NCI-H146 (cell line): ENCODE measurements around the gene REXO1.

ENCODE experiments used
- DNase-seq: peaks from one replicate; lab custom pipeline; 2025; lab: John Stamatoyannopoulos, UW

Gene REXO1

DNA sequence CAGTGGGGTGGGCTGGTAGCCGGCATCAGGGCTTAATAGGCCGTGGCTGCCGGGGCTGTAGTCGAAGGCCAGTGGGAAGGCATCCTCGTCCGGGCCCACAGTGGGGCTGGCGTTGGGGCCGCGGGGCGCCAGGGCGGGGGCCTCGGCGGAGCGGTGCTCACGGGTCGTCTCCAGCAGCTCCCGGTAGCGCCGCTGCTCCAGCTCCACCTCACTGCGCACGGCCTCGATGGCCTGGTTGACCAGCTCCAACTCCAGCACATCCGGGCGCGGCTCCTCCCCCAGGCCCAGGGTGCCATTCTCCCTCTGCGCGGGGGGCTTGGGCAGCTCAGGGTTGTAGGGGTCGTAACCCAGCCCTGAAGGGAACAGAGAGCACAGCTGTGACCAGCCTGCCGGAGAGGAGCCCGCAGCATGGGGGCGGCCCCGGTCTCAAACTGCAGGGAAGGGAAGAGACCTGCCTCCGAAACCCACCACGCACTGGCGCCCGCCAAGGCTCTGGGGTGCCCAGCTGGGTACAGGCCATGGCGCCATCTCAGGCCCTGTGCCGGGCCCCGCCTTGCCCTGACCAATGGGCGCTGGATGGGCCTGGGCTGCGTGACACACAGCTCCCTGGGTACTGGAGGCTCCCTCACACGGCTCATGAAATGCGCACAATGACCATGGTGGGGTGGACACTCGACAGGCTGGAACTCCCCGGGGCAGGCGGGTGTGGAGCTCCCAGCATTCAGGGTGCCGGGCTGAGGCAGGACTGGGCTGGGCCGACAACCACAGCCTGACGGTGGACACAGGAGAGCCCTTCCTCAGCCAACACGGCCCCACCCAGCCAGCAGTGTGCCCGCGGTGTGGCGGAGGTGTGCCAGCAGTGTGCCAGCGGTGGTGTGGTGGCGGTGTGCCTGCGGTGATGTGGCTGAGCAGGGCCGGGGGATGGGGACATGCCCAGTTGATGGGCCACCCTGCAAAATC, 19.7 kb downstream of the REXO1 start:
- no peak for DNase-seq

DNA sequence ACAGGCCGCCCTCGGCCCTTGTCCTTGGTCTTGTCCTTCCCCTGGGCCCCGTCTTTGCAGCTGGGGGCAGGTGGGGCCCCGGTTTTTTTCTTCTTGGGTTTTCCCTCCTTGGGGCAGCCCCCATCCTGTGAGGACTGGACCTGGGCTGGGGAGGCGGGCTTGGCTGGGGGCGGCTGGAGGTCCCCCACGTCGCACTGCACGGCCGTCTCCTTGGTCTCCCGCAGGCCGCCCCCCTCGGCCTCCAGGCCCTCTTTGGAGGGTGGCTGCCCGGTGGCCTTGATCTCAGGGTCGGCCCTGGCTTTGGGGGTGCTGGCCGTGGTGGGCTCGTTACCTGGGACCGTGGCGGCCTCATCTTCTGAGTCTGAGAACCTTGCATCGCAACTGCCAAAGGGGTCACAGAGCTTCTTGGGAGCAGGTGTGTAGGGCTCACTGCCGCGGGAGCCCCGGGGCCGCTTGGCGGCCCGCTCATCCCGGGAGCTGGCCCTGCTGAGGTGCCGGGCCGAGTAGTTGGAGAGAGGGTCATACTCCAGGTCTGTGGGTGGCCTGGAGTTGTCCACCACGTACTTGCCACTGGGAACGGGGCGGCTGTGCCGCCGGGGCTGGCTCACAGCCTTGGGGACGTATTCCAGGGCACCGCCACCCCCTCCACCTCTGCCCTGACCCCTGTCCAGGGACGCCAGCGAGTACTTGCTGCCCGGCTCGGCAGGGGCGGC, 20.6 kb downstream of the REXO1 start:
- DNase-seq = no peak

DNA sequence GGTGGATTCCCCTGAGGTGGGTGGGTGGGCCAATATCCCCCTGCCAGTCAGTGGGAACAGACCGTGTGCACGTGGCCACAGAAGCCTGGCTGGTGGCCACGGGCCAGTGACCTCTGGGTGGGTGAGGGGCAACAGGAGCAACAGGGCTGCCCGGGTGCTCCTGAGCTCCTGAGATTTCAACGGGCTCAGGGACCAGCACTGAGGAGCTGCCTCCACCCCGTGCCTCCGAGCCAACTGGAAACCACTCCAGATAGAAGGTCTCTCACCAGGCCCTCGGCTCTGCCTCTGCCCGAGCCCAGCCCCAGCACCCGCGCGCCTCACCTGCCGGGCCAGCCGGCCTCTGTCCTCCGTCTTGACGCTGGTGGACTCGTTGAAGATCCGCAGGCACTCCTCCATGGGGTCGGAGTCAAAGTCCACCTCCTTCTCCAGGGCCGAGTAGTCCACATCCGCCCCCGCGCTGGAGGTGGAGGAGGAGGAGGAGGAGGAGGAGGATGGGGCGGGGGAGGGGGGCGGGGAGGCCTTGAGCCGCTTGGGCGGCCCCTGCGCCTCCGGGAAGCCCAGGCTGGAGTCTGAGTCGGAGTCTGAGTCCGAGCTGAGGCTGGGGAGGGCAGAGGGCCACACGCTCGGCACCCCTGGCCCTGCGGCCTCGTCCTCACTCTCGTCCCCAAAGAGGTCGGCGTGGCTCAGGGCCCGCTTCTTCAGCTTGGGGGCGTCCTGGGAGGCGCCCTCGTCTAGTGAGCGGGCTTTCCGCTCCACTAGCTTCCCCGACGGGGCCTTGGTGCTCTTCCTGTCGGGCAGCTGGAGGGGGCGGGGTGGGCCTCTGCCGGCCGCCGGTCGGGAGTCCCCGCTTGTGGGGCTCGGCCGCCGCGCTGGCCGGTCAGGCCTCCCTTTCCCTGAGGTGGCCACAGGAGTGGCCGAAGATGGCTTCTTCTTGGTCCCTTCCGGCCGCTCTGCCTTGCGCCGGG, 21.4 kb downstream of the REXO1 start:
- DNase-seq = no peak

DNA sequence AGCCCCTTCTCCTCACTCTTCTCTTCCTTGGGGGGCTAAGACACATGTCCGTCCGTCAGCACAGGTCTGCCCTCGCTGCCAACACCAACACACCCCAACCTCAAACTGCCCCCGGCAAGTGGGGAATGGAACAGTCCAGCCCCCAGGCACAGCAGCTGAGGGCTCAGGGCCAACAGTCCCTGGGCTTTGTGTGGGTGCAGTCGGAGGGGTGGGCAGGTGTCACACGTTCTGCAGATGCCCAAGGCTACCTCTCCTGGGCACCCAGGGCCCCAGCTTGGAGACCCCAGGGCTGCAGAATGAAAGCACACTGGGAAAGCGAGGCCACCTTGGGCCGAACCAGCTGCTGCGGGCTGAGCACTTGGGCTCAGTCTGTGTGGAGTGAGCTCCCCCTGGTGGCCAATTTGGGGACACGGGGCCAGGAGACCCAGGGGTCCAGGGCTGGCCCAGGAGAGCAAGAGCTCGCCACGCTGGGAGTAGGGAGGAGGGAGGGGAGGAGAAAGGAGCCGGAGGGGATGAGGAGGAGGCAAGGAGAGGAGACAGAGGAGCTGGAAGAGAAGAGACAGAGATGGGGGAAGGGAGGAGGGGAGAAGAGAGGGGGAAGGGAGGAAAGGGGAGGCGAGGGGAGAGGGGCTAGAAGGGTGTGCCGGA, 22.2 kb downstream of the REXO1 start:
- DNase-seq = peak; percentile 31

DNA sequence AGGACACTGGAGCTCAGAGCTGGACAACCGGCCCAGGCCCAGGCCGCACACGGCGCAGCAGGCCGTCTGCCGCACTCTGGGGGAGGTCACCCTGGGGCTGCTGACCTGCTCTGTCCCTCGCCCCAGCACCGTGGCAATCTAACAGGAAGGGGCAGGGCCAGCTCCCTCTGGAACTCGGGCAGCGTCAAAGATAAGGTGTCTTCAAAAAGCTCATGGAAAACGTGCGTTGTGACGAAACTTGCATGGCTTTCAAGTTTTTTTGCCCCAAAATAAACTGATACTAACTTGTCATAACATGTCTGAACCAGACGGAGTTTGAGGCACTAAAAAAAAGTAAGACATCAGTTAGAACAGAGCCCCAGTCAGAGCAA, 24.0 kb downstream of the REXO1 start:
- no peak for DNase-seq

DNA sequence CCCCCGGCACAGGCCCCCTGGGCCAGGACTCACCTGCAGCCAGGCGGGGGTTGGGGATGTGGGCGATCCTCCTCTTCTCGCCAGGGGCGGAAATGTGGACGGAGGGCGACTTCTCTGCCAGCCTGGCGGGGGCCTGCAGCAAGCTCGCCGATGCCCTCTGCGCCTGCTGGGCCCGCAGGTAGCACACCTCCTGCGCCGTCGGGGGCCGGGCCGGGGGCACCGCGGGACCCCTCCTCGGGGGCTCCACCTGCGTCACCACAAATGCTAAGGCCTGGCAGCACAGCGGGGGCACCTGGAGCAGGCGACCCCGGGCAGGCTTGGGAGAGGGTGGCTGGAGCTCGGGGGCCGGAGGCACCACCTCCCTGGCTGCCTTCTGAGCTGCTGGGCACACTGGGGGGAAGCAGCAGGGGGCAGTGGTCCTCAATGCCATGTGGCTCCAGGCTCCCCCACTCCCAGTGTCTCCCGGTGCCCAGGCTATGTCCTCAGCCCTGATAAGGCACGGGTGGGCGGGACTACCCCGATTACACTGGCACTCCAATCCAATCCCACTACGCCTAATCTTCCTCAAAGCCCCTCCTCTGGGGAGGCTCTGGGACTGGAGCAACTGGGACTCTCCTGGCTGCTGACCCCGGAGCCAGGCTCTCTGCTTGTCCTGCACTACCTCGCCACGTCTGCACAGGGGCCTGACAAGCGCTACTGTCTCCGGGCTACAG, 24.6 kb downstream of the REXO1 start:
- DNase-seq = no peak

DNA sequence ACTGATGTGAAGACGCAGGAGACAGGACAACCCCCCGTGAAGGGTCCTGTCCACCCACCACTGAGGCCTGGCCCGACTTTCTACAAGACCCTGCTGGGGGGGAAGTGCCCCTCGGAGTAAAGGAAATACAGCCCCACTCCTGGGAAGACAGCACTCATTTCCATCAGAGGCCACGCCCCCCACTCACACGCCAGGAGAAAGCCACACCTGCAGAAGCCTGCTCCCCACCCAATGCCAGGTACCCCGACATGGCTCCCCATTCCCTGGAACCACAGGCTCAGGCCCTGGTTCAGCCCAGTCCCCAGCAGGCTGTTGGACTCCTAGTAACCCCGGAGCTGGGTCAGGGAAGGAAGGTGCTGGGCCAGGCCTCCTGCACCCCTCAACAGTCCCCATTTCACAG, 25.3 kb downstream of the REXO1 start:
- no peak for DNase-seq

DNA sequence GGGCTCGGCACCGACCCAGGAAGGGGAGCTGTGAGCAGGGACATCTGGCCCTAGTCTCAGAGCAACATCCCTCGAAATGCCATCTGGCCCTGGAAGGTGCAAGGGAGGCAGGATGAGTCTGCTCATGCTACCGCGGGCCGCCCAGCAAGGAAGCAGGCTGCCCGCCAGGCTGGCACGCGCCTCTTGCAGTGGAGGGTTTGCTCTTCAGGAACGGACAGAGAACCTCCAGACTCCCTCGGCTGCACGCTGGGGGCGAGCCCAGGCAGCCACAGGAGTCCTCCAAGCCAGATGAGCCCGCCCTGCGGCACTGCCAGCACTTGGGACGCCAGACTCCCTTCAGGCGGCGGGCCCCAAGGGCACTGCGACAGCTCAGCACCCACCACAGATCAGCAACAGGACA, 26.1 kb downstream of the REXO1 start:
- no peak for DNase-seq

DNA sequence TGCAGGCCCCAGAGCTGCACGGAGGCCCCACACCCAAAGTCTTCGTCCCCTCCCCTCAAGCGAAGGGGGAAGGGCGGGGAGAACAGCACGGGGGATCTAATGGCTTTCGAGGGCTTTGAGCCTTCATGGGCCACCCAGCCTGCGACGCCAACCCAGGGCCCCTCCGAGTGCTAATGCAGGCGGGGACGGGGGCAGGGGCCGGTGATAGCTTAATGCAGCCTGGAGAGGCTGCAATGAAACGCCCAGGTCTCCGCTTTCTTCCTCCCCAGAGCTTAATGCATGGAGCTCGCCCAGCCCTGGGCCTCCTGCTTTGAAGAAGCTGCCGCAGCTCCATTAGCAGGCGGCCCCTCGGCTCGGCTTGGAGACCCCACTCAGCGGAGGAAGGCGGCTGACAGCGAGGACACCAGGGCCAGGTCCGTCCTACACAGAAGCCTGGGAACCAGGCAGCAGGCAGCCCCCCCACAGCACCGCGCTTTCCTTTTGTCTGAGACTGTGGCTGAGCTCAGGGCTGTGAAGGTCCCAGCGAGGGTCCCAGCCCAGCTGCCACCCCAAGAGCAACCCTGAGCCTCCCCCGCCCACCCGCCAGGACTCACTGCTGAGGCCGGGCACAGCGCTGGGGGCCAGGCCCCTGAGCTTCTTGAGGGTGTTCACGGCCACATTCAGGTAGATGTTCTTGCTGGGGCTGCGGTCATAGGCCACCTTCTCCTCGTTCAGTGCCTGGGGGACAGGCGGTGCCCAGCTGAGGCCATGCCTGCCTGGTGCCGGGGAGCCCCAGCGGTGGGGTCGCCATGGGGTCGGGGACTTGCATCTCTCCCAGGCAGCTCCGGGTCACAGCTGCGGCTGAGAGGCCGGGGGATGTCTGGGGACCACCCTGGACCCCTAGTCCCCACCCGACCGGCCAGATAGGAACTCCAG, 28.7 kb downstream of the REXO1 start:
- no peak for DNase-seq

DNA sequence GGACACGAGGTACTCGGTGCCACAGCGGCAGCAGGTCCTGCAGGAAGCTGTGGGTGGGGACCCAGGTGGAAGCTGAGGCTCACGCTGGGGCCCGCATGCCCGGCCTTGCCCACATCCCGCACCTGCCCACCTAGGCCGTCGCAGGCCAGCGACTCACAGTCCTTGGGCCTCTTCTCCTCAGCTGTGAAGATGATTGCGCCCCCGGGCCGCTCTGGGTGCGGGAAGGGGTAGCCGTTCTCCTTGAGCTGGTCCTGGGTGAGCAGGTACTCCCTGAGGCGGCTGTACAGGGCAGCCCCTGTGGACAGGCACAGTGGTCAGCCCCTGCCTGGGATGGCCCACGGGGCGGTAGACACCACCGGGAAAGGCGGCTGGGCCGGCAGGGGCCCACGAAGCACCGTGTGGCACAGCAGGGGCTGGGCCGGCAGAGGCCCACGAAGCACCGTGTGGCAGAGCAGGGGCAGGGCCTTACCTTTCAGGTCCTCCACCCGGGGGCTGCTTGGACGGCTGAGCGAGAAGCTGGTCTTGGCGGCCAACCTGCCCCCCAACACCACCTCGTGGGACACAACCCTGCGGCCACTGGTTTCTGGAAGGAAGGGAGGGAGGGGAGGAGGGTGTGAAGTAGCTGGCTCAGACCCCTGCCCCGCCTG, 29.6 kb downstream of the REXO1 start:
- DNase-seq = no peak

DNA sequence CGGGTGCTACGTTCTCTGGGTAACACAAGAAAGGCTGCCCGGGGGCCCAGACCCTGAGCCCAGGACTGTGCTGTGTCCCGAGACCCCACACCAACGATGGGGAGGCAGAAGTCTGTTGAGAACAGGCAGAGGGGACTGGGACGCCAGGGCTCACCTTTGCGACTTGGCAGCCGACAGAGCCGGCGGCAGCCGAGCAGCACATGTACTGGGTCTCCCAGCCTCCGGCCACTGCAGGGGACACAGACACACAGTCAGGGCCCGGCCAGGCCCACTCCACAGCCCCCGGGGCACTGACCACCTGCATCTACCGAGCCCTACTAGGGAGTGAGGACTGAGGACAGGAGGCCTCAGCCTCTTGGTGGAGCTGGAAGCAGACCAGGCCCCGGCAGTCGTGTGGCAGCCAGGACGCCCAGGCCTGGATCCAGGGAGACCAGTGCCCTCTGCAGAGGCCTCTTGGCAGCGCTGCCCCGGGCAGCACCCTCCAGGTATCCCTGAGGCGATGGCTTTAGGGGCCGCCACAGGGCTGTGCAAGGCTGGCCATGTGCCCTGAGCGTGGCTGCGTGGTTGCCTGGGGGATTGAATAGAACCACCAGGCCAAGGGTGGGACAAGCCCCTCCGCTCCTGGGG, 30.6 kb downstream of the REXO1 start:
- DNase-seq = no peak

DNA sequence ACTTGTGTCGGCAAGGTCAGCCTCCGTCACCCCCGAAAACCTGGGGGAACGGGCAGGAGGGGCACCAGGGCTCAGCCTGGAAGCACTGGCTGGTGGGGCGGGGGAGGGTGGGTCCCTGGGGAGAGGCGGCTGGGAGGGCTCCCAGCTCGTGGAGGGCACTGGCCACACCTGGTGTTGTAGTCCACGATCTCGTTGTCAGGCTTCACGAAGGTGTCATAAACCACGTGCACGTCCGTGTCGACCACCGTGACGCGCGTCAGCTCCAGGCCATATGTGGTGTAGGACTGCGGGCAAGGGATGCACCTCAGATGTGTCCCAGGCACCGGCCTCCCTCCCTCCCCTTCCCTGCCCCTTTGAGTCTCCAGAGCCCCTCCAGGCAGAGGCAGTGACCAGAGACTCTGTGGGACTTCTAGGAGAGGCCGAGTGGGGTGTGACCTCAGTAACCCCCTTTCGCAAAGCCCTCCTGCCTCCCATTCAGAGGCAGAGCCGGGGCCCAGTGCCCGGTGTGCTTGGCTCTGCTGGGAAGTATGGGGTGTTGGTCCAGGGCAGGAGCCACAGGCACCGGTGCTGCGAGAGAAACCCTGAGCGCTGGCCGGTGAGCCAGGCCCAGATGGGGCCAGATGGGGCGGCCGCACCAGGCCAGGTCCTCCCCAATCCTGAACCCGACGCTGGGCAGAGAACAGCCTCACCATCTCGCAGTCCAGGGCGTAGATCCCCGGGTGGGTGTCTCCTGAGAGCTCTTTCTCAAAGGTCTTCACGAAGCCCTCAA, 31.6 kb downstream of the REXO1 start:
- no peak for DNase-seq

DNA sequence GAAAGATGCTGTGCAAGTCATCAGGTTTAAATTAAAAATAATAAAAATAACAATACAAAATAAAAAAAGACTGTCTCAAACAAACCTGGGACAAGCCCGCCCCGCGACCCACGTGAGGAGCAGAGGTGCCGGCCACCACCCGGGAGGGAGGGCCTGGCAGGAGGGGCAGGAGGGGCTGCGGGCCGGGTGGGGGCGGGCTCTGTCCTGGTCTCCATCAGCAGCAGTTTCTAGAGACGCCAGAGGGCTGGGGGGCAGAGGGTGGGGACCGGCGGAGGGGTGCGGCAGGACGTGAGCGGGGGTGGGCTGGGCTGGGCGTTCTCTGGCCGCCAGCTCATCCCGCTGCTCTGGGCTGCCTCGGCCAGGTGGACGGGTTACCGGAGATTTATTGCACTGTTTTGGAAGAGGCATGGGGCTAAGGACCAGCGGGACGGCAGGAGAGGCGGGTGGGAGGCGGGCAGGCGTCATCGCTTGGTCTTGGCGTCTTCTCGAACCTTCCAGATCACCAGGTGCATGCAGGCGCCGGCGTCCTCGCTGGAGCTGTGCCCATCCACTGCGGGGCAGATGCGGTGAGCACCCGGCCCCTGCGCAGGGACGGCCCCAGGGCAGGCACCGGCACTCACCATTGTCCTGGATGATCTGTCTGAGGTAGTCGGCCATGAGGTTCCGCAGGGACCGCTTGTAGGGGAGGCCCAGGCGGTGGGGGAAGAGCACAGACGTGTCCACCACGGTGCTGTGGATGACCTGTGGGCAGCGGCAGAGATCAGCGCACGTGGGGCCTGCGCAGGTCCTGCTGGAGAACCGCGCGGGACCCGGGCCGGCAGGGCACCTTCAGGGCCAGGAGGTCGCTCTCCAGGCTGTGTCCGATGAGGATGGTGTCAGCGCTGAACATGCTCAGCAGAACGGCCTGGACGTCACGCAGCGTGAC, 32.4 kb downstream of the REXO1 start:
- DNase-seq = no peak

DNA sequence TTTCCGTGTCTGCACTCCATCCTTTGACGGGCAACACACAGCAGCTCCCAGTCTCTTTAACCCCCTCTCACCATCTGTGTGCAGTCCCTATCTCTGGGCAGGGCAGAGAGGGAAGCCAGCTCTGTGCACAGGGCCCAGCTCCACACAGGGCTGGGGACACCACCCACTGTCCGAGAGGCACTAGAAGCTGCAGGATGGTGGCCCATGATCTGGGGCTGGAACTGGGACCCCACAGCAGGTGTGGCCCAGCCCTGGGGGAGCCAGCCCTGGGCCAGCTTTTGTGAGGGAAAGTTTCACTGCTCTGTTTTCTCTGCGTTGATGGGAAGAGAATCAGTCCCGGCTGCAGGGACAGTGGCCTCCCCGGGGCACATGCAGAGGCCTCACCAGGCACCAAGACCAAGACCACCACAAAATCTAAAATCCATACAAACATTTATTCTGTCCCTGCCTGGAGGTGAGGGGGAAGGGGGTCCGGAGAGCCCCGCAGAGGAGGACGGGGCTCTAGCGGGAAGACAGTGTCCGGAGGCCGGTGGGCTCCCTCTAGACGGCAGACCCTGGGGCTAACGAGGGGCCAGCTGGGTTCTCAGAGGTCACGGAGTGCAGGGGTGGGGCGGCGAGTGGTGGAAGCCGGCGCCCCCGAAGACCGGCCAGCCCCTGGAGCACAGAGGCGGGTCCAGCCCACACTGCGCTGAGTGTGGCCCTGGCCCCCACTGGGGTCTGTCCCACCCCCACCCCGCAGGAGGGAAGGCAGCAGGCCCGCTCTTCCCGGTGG, 33.3 kb downstream of the REXO1 start:
- no peak for DNase-seq

DNA sequence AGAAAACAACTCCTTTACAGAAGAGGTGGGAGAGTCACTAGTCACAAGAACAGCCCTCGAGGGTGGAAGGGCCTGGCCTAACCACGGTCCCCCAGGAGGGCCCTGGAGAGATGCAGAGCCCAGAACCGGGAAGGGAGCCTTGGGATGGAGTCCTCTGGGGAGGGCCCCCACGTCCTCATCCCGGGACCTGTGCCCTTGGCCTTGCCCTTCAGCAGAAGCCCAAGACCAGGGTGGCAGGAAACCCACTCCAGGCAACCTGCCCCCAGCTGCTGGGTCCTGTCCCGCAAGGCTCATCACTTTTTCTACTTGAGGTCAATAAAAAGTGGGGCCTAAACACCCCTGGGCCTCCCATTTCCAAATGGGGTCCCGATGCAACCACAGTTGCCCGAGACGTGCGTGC, 33.9 kb downstream of the REXO1 start:
- no peak for DNase-seq
